Neuronal stem cell (in vitro differentiated cells): ENCODE results near the gene RBM22.
A peak's percentile ranks its signal among the peaks of the same experiment; 100 is the strongest.

Source experiments
- DNase-seq: peaks from one replicate; pipeline ENCODE4 v3.0.0-alpha.2; 2013; ENCODE audit warnings: low spot score
- H2AFZ ChIP-seq: one replicate; pipeline ENCODE4 v1.6.1; 2013; ENCODE audit warnings: mild to moderate bottlenecking, low read length, inconsistent platforms
- H2AK5ac ChIP-seq: 2 replicates; pipeline ENCODE4 v1.6.1; 2013; ENCODE audit warnings: low read depth, mild to moderate bottlenecking, inconsistent platforms, low read length, moderate library complexity, mixed read lengths
- H2BK120ac ChIP-seq: 2 replicates; pipeline ENCODE4 v1.6.1; 2013; ENCODE audit warnings: low read depth, mild to moderate bottlenecking, inconsistent platforms, low read length, moderate library complexity, mixed read lengths
- H2BK12ac ChIP-seq: one replicate; pipeline ENCODE4 v1.6.1; 2013; ENCODE audit warnings: low read length, inconsistent platforms
- H2BK15ac ChIP-seq: 2 replicates; pipeline ENCODE4 v1.6.1; 2013; ENCODE audit warnings: mild to moderate bottlenecking, low read length, inconsistent platforms, mixed read lengths
- H2BK5ac ChIP-seq: one replicate; pipeline ENCODE4 v1.6.1; 2013; ENCODE audit warnings: inconsistent platforms, mild to moderate bottlenecking, low read length, moderate library complexity
- H3K14ac ChIP-seq: one replicate; pipeline ENCODE4 v1.6.1; 2013; ENCODE audit warnings: low read length, inconsistent platforms
- H3K18ac ChIP-seq: 2 replicates; pipeline ENCODE4 v1.6.1; 2013; ENCODE audit warnings: low read length, inconsistent platforms
- H3K23ac ChIP-seq: 2 replicates; pipeline ENCODE4 v1.6.1; 2013; ENCODE audit warnings: low read depth, mild to moderate bottlenecking, mixed read lengths, low read length, inconsistent platforms; ENCODE audit not compliant: poor library complexity
- H3K27ac ChIP-seq: replicated peaks from 3 replicates; pipeline ENCODE4 v1.5.1; 2013; ENCODE audit warnings: low read length, inconsistent platforms
- H3K27me3 ChIP-seq, 3 experiments: 2 replicates each; pipeline ENCODE4 v1.6.1; 2013; ENCODE audit warnings: low read length in 3 of 3, mild to moderate bottlenecking in 2 of 3, inconsistent platforms in 1 of 3, low read depth in 1 of 3, mixed read lengths in 1 of 3, moderate library complexity in 1 of 3; ENCODE audit not compliant: control insufficient read depth in 3 of 3, insufficient read depth in 3 of 3
- H3K36me3 ChIP-seq, 2 donors: replicated peaks in 1 of 2; 2 replicates each; pipeline ENCODE4 v1.6.1; 2013; ENCODE audit warnings: low read length in 2 of 2; ENCODE audit not compliant: control insufficient read depth in 2 of 2, insufficient read depth in 2 of 2
- H3K4ac ChIP-seq: 2 replicates; pipeline ENCODE4 v1.6.1; 2013; ENCODE audit warnings: inconsistent platforms, mild to moderate bottlenecking, low read length, moderate library complexity
- H3K4me1 ChIP-seq, 2 donors: 1 replicate in 1 of 2; 2 replicates in 1 of 2; pipeline ENCODE4 v1.6.1; 2013; ENCODE audit warnings: low read length in 2 of 2, low read depth in 1 of 2; ENCODE audit not compliant: control insufficient read depth in 2 of 2, insufficient read depth in 1 of 2
- H3K4me2 ChIP-seq: one replicate; pipeline ENCODE4 v1.6.1; 2013; ENCODE audit warnings: mild to moderate bottlenecking, low read length, inconsistent platforms; ENCODE audit not compliant: insufficient read depth, poor library complexity, severe bottlenecking
- H3K4me3 ChIP-seq, 2 donors: 2 replicates each; pipeline ENCODE4 v1.5.1; 2013; ENCODE audit warnings: low read length in 2 of 2, mild to moderate bottlenecking in 2 of 2, inconsistent platforms in 1 of 2, moderate library complexity in 1 of 2
- H3K79me1 ChIP-seq: one replicate; pipeline ENCODE4 v1.6.1; 2013; ENCODE audit warnings: low read depth, mild to moderate bottlenecking, inconsistent platforms, low read length, moderate library complexity
- H3K9ac ChIP-seq: one replicate; pipeline ENCODE4 v1.6.1; 2013; ENCODE audit warnings: mild to moderate bottlenecking, low read depth, low read length, inconsistent platforms; ENCODE audit not compliant: poor library complexity
- H3K9me3 ChIP-seq, 2 donors: replicated peaks in 1 of 2; 2 replicates each; pipeline versions ENCODE3 to v1.6.1; 2013; ENCODE audit warnings: low read length in 2 of 2, mild to moderate bottlenecking in 2 of 2, inconsistent platforms in 1 of 2, low read depth in 1 of 2, mixed read lengths in 1 of 2, moderate library complexity in 1 of 2; ENCODE audit not compliant: control insufficient read depth in 2 of 2, insufficient read depth in 1 of 2
- H4K8ac ChIP-seq: one replicate; pipeline ENCODE4 v1.6.1; 2013; ENCODE audit warnings: low read depth, mild to moderate bottlenecking, inconsistent platforms, low read length, moderate library complexity
- H4K91ac ChIP-seq: one replicate; pipeline ENCODE4 v1.6.1; 2013; ENCODE audit warnings: low read length, low read depth, mild to moderate bottlenecking, inconsistent platforms; ENCODE audit not compliant: poor library complexity
- WGBS, 2 donors: extraction: QIAGEN DNeasy Blood & Tissue Kit; methylation state at CpG; one replicate each; pipeline ENCODE4 v1.1.7; 2013; ENCODE audit warnings: missing lambda C conversion rate in 2 of 2, mixed read lengths in 1 of 2; ENCODE audit not compliant: insufficient read length in 2 of 2, insufficient replicate concordance in 1 of 2; ENCODE audit errors: extremely low coverage in 2 of 2; 5-methylcytosine and 5-hydroxymethylcytosine counted together

Gene RBM22

GRCh38 chr5:150674341-150674821 lies 26.5 kb downstream of the RBM22 start:
- Histone ChIP-seq H2BK15ac (peak overlapping the region; percentile 32), H3K4me3 (no peak overlapping the region), H3K14ac (no peak overlapping the region), H3K27ac (no peak overlapping the region), H2BK120ac (no peak overlapping the region), H3K79me1 (no peaks in the 10 kb centered on the region), H3K23ac (no peak overlapping the region), H2BK5ac (no peak overlapping the region), H3K9ac (peak overlapping the region; percentile 24), H3K18ac (no peak overlapping the region), H4K91ac (no peak overlapping the region), H3K4me2 (no peak overlapping the region), H2AK5ac (no peak overlapping the region), H3K4me1 (peaks cover 2 to 3% of the 10 kb centered on the region in 2 donors), H3K27me3 (peaks cover 6 to 38% (median 32%) of the 10 kb centered on the region in 3 experiments), H4K8ac (no peak overlapping the region), H3K4ac (no peak overlapping the region), H3K9me3 (peaks cover 4 to 14% of the 10 kb centered on the region in 2 donors), H2AFZ (peak overlapping the region; percentile 51), H3K36me3 (no peaks in the 10 kb centered on the region), H2BK12ac (no peak overlapping the region)
- DNase-seq, result no peak
- WGBS, 2 donors, result no CpG with 5 or more reads among the region's 4 CpGs

GRCh38 chr5:150672884-150673275 lies 28.0 kb downstream of the RBM22 start:
- Histone ChIP-seq H3K9ac (peak overlapping the region; percentile 30), H2BK12ac (no peak overlapping the region), H3K18ac (no peak overlapping the region), H3K36me3 (no peaks in the 10 kb centered on the region), H3K23ac (peak overlapping the region; percentile 69), H3K27me3 (peaks cover 6 to 38% (median 32%) of the 10 kb centered on the region in 3 experiments), H3K4me3 (peak overlapping the region in 1 of 2 donors; percentile 61), H2AFZ (peak overlapping the region; percentile 93), H4K91ac (no peak overlapping the region), H3K79me1 (no peaks in the 10 kb centered on the region), H3K4ac (peak overlapping the region; percentile 15), H3K9me3 (peaks cover 4 to 18% of the 10 kb centered on the region in 2 donors), H2BK5ac (no peak overlapping the region), H3K4me2 (no peak overlapping the region), H3K27ac (no peak overlapping the region), H3K4me1 (peaks cover 2 to 3% of the 10 kb centered on the region in 2 donors), H2BK120ac (no peak overlapping the region), H2BK15ac (no peak overlapping the region), H3K14ac (no peak overlapping the region), H4K8ac (no peak overlapping the region), H2AK5ac (no peak overlapping the region)
- DNase-seq, result no peak
- no CpG with 5 or more reads among the region's 7 CpGs for WGBS, 2 donors

- H3K18ac ChIP-seq, result peak overlapping the region; percentile 87
Measured at GRCh38 chr5:150672237-150672883, 28.5 kb downstream of the RBM22 start.

DNA sequence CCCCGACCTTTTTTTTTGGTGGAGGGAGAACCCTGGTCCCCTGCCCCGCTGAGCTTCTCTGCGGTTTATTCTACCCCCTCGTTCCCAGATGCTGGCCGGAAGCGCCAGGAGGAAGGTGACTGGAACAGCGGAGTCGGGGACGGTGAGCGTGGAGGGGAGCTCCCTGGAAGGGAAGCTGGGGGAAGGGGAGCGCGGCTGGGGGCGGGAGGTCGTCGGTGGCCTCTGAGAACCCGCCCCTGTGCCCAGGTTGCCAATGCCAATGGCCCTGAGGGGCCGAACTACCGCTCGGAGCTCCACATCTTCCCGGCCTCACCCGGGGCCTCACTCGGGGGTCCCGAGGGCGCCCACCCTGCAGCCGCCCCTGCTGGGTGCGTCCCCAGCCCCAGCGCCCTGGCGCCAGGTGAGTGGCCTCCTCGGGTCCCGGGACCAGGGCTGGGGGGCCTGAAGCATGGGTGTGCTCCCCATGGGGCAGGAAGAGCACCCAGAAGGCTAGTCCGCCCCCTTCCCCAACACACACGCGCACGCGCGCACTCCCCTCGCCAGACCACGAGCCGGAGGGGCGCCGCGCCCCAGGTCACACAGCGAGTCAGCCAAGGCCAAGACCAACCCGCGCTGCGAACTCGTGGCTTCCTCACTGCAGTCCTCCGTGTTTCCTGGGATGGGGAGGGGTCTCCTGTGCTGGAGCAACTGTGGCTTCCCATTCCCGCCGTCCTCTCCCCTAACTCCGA lies 29.2 kb downstream of the RBM22 start:
- H3K4ac ChIP-seq, result no peak overlapping the region
- H2BK5ac ChIP-seq, result no peak overlapping the region
- no peaks in the 10 kb centered on the region for H3K36me3 ChIP-seq
- H3K4me2 ChIP-seq, result peak overlapping the region; percentile 93
- H2AK5ac ChIP-seq, result peak overlapping the region; percentile 56
- H3K9ac ChIP-seq, result peak overlapping the region; percentile 51
- no peak overlapping the region for H4K91ac ChIP-seq
- H4K8ac ChIP-seq, result no peak overlapping the region
- H2AFZ ChIP-seq, result peak overlapping the region; percentile 93
- H2BK15ac ChIP-seq, result peak overlapping the region; percentile 33
- H3K18ac ChIP-seq, result peak overlapping the region; percentile 88
- peaks cover 6 to 44% (median 32%) of the 10 kb centered on the region in 3 experiments for H3K27me3 ChIP-seq
- no peaks in the 10 kb centered on the region for H3K79me1 ChIP-seq
- peaks cover 4 to 20% of the 10 kb centered on the region in 2 donors for H3K9me3 ChIP-seq
- H3K4me1 ChIP-seq, result peaks cover 2 to 3% of the 10 kb centered on the region in 2 donors
- WGBS, 2 donors, result no CpG with 5 or more reads among the region's 51 CpGs
- H2BK120ac ChIP-seq, result no peak overlapping the region
- H3K27ac ChIP-seq, result no peak overlapping the region
- peak overlapping the region; percentile 77 for H3K23ac ChIP-seq
- H3K4me3 ChIP-seq, result peak overlapping the region; percentile 61 to 76
- H2BK12ac ChIP-seq, result no peak overlapping the region
- DNase-seq, result no peak
- H3K14ac ChIP-seq, result peak overlapping the region; percentile 86

More at GRCh38 chr5:150672237-150672883, 28.5 kb downstream of the RBM22 start:
- H3K27ac ChIP-seq, result no peak overlapping the region
- peak overlapping the region; percentile 93 for H2AFZ ChIP-seq
- H3K4ac ChIP-seq, result peak overlapping the region; percentile 15
- H3K36me3 ChIP-seq, result no peaks in the 10 kb centered on the region
- H3K79me1 ChIP-seq, result no peaks in the 10 kb centered on the region
- no peak overlapping the region for H4K91ac ChIP-seq
- no peak overlapping the region for H2BK120ac ChIP-seq
- WGBS, 2 donors, result no CpG with 5 or more reads among the region's 38 CpGs
- peak overlapping the region; percentile 61 to 76 for H3K4me3 ChIP-seq
- peaks cover 2 to 3% of the 10 kb centered on the region in 2 donors for H3K4me1 ChIP-seq
- H3K27me3 ChIP-seq, result peaks cover 6 to 41% (median 32%) of the 10 kb centered on the region in 3 experiments
- peak overlapping the region; percentile 33 for H2BK15ac ChIP-seq
- no peak overlapping the region for H2BK5ac ChIP-seq
- H3K4me2 ChIP-seq, result peak overlapping the region; percentile 93
- peak overlapping the region; percentile 69 for H3K23ac ChIP-seq
- peak overlapping the region; percentile 30 for H3K9ac ChIP-seq
- peaks cover 4 to 20% of the 10 kb centered on the region in 2 donors for H3K9me3 ChIP-seq
- no peak overlapping the region for H3K14ac ChIP-seq
- DNase-seq, result no peak
- no peak overlapping the region for H4K8ac ChIP-seq
- H2BK12ac ChIP-seq, result no peak overlapping the region
- H2AK5ac ChIP-seq, result no peak overlapping the region
